Large intestine (tissue), 3 donors: ENCODE results near the gene WDR46. TPM values are rescaled to one million over a fixed set of nuclear protein-coding genes. Genes with fewer than 3 reads are reported as not detected.

Experiments used
- DNase-seq, 2 donors: peaks; one replicate each; pipeline versions ENCODE4 v3.0.0 to v3.0.0-alpha.2; 2013
- H3K27ac ChIP-seq: one replicate; pipeline ENCODE4 v1.5.1; 2013; ENCODE audit warnings: low read length
- H3K27me3 ChIP-seq: 2 replicates; pipeline ENCODE4 v1.6.1; 2013; ENCODE audit warnings: low read length; ENCODE audit not compliant: control insufficient read depth, insufficient read depth
- H3K36me3 ChIP-seq: 2 replicates; pipeline ENCODE4 v1.6.1; 2013; ENCODE audit warnings: low read length; ENCODE audit not compliant: control insufficient read depth, insufficient read depth
- H3K4me1 ChIP-seq: one replicate; pipeline ENCODE4 v1.6.1; 2013; ENCODE audit warnings: low read length; ENCODE audit not compliant: control insufficient read depth, insufficient read depth
- H3K4me3 ChIP-seq: one replicate; pipeline ENCODE4 v1.5.1; 2013; ENCODE audit warnings: low read length
- H3K9me3 ChIP-seq: one replicate; pipeline ENCODE4 v1.6.1; 2013; ENCODE audit warnings: mild to moderate bottlenecking, low read depth, low read length, moderate library complexity; ENCODE audit not compliant: control insufficient read depth
- WGBS: methylation state at CpG from one replicate; pipeline ENCODE4 v1.1.5; 2013; ENCODE audit warnings: low lambda C conversion rate; ENCODE audit not compliant: insufficient coverage; 5-methylcytosine and 5-hydroxymethylcytosine counted together
- polyA plus RNA-seq: library from polyadenylated mRNA; unstranded; fragments of 120-200 nt; gene quantifications from one replicate; pipeline ENCODE4 v1.2.1, GENCODE V29; 2013

The WDR46 gene
- polyA plus RNA-seq, 1 donor = 37.7 TPM

DNA sequence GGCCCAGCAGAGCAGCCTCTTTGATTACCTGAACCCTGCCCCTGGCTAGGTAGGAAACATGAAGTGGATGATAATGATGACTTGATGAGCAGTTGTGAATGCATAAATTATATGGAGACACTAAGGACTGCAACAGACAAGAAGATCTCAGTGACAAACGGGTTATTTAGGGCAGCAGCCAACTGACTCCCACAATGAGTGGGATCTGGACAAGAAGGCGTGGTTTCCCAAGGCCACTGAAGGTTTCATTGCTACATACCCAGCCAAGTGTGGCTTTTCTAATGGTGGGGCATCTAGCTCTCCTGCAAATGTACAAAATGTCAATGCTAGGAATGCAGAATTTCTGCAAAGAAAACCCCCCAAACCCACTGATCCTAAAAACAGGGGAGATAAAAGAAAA, 51.3 kb downstream of the WDR46 start:
- Histone ChIP-seq H3K27ac (no peak overlapping the region), H3K9me3 (no peaks in the 10 kb centered on the region), H3K36me3 (no peaks in the 10 kb centered on the region), H3K4me3 (no peak overlapping the region), H3K27me3 (peaks cover 24% of the 10 kb centered on the region), H3K4me1 (no peaks in the 10 kb centered on the region)
- no CpG with 5 or more reads among the region's 2 CpGs for WGBS
- DNase-seq = no peak

DNA sequence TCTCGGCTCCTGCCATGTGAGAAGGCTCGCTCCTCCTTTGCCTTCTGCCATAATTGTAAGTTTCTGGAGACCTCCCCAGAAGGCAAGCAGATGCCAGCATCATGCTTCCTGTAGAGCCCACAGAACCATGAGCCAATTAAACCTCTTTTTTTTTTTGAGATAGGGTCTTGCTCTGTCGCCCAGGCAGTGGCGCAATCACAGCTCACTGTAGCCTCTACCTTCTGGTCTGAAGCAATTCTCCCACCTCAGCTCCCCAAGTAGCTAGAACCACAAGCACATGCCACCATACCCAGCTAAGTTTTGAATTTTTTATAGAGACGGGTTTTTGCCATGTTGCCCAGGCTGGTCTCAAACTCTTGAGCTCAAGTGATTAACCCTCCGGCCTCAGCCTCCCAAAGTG, 52.2 kb downstream of the WDR46 start:
- H3K4me1 ChIP-seq = no peaks in the 10 kb centered on the region
- H3K27me3 ChIP-seq = peaks cover 28% of the 10 kb centered on the region
- no peak overlapping the region for H3K4me3 ChIP-seq
- H3K27ac ChIP-seq = no peak overlapping the region
- WGBS = no CpG with 5 or more reads among the region's 6 CpGs
- H3K9me3 ChIP-seq = no peaks in the 10 kb centered on the region
- H3K36me3 ChIP-seq = no peaks in the 10 kb centered on the region
- DNase-seq = no peak

DNA sequence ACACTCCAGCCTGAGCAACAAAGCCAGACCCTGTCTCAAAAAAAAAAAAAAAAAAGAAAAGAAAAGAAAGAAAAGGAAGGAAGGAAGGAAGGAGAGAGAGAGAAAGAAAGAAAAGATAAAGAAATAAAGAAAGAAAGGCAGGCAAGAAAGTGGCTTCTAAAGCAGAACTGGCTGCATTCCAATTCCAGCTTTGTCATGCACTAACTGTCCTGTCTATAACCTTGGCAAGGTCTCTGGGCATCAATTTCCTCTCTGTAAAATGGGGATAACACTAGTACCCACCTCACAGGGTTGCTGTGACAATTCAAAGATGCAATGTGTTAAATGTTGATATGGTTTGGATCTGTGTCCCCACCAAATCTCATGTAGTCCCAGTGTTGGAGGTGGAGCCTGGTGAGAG, 52.7 kb downstream of the WDR46 start:
- Histone ChIP-seq H3K27me3 (peaks cover 28% of the 10 kb centered on the region), H3K36me3 (no peaks in the 10 kb centered on the region), H3K27ac (no peak overlapping the region), H3K4me1 (no peaks in the 10 kb centered on the region), H3K9me3 (no peaks in the 10 kb centered on the region), H3K4me3 (no peak overlapping the region)
- no peak for DNase-seq

DNA sequence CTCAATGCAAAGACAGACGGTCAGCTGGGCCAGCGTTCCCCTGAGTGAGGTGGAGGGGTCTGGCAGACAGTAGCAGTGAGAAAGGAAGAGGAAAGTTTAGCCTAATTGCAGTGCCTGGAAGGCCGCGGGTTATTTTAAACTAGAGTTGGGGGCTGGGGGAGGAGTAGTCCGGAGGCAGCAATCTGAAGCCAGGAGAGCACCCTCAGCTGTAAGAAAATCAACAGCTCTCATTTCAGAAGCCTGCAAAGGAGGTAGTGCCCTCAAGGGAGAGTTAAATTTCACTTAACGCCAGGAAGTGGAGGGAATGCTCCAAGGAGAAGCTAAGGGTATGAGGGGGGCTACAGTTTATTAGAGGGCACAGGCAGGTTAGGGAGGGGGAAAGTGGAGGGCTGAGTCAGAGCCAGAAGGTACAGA, 53.8 kb downstream of the WDR46 start:
- DNase-seq = no peak

More for the DNA sequence above, 53.8 kb downstream of the WDR46 start:
- H3K9me3 ChIP-seq = no peaks in the 10 kb centered on the region
- 7% methylated on average over 3 of the region's 6 CpGs for WGBS
- H3K27me3 ChIP-seq = peaks cover 28% of the 10 kb centered on the region
- no peak overlapping the region for H3K27ac ChIP-seq
- no peak overlapping the region for H3K4me3 ChIP-seq
- no peaks in the 10 kb centered on the region for H3K4me1 ChIP-seq
- no peaks in the 10 kb centered on the region for H3K36me3 ChIP-seq

Other genes with a start within 250 kb of the WDR46 start
- 163 TPM for gene HLA-DPA1, start 215.6 kb downstream of the WDR46 start, polyA plus RNA-seq
- 75.0 TPM for gene HLA-DPB1, start 213.2 kb downstream of the WDR46 start, polyA plus RNA-seq
- 5.3 TPM for gene COL11A2, start 96.8 kb downstream of the WDR46 start, polyA plus RNA-seq
- 45.5 TPM for gene RXRB, start 88.6 kb downstream of the WDR46 start, polyA plus RNA-seq
- 95.2 TPM for gene SLC39A7, start 88.4 kb downstream of the WDR46 start, polyA plus RNA-seq
- 35.9 TPM for gene HSD17B8, start 84.6 kb downstream of the WDR46 start, polyA plus RNA-seq
- gene RING1, start 80.7 kb downstream of the WDR46 start, polyA plus RNA-seq = 43.2 TPM
- gene VPS52, start 17.4 kb downstream of the WDR46 start, polyA plus RNA-seq = 59.8 TPM
- gene RPS18, start 17.2 kb downstream of the WDR46 start, polyA plus RNA-seq = 5,002 TPM
- 5.7 TPM for gene B3GALT4, start 12.1 kb downstream of the WDR46 start, polyA plus RNA-seq
- 80.5 TPM for gene PFDN6, start 362 bp upstream of the WDR46 start, polyA plus RNA-seq
- gene RGL2, start 9.7 kb upstream of the WDR46 start, polyA plus RNA-seq = 73.4 TPM
- 90.9 TPM for gene TAPBP, start 24.8 kb upstream of the WDR46 start, polyA plus RNA-seq
- gene ZBTB22, start 28.5 kb upstream of the WDR46 start, polyA plus RNA-seq = 16.7 TPM
- gene DAXX, start 33.7 kb upstream of the WDR46 start, polyA plus RNA-seq = 33.9 TPM
- 18.4 TPM for gene KIFC1, start 102.6 kb upstream of the WDR46 start, polyA plus RNA-seq
- gene PHF1, start 121.8 kb upstream of the WDR46 start, polyA plus RNA-seq = 50.1 TPM
- 229 TPM for gene CUTA, start 128.9 kb upstream of the WDR46 start, polyA plus RNA-seq
- gene SYNGAP1, start 130.8 kb upstream of the WDR46 start, polyA plus RNA-seq = 21.0 TPM
- gene ZBTB9, start 165.3 kb upstream of the WDR46 start, polyA plus RNA-seq = 9.9 TPM